GM11168 (cell line): ENCODE data around the gene PKNOX1.
"Not testable (repeated sequence)": the region's sequence is repeated elsewhere in the genome, so short reads cannot be mapped to it uniquely, and the experiment has no call there.

Source experiments
- in situ Hi-C: fragments of 300-500 bp; cut with MboI; formaldehyde crosslinking; loops from one replicate; pipeline ENCODE4 v1.12.0; 2022; ENCODE audit warnings: low sequenced_read_pairs; ENCODE audit not compliant: unreplicated experiment

PKNOX1 gene

GRCh38 chr21:42949094-42949755 lies 25.1 kb upstream of the PKNOX1 start:
- in situ Hi-C loops: not testable (repeated sequence)

GRCh38 chr21:42951193-42951592 lies 23.2 kb upstream of the PKNOX1 start:
- in situ Hi-C loops: not testable (repeated sequence)

DNA sequence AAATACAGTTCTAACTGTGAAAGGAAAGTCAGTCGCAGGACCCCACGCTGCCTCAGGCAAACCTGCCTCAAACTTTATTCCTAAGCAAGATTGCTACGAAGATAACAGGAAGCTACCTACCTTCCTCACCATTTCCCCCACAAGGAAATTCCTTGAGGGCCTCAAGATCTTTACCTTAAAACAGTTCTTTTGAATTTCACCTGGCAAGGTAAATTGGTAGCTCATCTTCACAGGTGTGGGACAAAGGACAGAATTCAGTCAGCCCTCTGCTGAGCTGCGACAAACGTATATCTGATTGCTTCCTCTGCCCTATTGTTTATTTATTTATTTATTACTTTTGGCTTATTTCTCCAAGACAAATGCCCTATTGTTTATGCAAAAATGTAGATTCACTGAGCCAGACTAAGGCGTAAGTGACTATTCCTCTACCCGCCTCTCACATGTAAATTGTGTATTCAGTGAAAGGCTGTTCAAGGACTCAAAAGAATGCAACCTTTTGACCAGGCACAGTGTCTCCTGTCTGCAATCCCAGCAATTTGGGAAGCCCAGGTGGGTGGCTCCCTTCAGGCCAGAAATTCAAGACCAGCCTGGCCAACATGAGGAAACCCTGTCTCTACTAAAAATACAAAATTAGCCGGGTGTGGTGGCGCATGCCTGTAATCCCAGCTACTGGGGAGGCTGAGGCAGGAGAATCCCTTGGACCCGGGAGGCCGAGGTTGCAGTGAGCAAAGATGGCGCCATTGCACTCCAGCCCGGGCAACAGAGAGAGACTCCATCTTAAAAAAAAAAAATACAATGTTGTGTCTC lies 17.3 kb upstream of the PKNOX1 start:
- in situ Hi-C loops: no loop called here

DNA sequence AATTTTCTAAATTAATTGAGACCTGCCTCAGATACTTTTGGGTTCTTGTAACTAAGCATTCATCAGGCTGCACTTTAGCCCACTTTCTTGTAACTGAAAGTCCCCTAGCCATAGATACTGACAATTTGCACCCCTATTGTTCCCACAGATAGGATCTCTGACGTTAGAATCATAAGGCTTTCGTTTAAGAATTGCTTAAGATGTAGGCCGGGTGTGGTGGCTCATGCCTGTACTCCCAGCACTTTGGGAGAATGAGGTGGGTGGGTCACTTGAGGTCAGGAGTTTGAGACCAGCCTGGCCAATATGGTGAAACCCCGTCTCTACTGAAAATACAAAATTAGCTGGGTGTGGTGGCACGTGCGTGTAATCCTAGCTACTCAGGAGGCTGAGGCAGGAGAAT lies 16.2 kb upstream of the PKNOX1 start:
- in situ Hi-C loops: not testable (repeated sequence)

- in situ Hi-C loops: no loop called here
Observed at GRCh38 chr21:42959728-42960127, 14.6 kb upstream of the PKNOX1 start.

- in situ Hi-C loops: no loop called here
Observed at GRCh38 chr21:42962380-42963007, 11.9 kb upstream of the PKNOX1 start.

DNA sequence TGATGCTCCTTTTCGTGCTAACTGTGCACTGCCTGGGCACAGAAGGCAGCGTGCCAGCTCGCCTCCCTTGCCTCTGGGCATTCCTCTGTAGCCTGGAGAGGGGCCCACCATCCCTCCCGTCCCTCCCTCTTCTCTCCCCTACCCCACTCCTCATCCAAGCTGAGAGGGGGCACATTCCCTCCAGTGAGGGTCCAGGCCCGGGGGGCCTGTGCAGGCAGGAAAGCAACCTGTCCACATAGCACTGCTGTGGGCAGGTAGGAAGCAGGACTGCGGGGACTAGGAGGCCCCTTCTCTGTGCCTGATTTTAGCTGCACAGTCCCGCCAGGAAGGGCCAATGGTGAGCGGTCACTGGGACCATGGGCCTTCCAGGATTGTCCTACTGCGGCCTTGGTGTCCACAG lies 10.3 kb upstream of the PKNOX1 start:
- in situ Hi-C loops: no loop called here

GRCh38 chr21:42964546-42965210 lies 9.7 kb upstream of the PKNOX1 start:
- in situ Hi-C loops: no loop called here

- in situ Hi-C loops: no loop called here
Observed at GRCh38 chr21:42965211-42965560, 9.2 kb upstream of the PKNOX1 start.

GRCh38 chr21:42967616-42968015 lies 6.7 kb upstream of the PKNOX1 start:
- in situ Hi-C loops: not testable (repeated sequence)

GRCh38 chr21:42969193-42969600 lies 5.2 kb upstream of the PKNOX1 start:
- in situ Hi-C loops: no loop called here

DNA sequence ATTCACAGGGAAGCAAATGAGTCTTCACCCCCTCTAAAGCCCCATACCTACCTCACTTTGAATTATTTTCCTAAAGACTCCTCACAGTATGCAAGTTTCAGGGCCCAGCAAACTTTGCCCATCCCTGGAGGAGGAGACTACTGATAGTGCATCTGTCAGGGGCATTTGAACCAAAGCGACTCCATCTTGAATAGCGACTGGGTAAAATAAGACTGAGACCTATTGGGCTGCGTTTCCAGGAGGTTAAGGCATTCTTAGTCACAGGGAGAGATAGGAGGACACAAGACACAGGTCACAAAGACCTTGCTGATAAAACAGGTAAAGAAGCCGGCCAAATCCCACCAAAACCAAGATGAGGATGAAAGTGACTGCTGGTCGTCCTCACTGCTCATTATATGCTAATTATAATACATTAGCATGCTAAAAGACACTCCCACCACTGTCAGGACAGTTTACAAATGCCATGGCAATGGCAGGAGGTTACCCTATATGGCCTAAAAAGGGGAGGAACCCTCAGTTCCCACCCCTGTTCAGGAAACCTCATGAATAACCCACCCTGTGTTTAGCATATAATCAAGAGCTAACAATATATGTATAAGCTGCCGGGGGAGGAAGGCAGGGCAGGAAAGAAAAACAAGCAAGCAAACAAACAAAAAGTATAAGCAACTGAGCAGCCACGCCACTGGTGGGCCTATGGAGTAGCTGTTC lies 3.3 kb upstream of the PKNOX1 start:
- in situ Hi-C loops: no loop called here

DNA sequence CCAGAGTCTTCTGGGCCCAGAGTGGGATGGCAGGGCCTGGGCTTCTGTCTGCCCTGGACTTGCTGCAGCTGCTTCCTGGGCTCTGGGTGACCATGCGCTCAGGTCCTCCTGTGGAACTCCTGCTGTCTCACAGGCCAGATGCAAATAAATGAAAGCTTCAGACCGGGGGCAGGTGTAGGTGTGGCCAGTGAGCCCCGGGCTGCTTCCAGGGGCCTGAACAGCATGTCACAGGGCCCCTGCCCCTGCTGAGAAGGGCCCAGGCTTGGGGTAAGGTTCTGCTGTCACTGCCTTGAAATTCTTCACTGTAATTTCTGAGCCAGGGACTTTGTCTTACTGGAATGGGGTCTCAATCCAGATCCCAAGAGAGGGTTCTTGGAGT lies 2.5 kb upstream of the PKNOX1 start:
- in situ Hi-C loops: no loop called here

GRCh38 chr21:42973309-42973990 lies 912 bp upstream of the PKNOX1 start:
- in situ Hi-C loops: no loop called here

DNA sequence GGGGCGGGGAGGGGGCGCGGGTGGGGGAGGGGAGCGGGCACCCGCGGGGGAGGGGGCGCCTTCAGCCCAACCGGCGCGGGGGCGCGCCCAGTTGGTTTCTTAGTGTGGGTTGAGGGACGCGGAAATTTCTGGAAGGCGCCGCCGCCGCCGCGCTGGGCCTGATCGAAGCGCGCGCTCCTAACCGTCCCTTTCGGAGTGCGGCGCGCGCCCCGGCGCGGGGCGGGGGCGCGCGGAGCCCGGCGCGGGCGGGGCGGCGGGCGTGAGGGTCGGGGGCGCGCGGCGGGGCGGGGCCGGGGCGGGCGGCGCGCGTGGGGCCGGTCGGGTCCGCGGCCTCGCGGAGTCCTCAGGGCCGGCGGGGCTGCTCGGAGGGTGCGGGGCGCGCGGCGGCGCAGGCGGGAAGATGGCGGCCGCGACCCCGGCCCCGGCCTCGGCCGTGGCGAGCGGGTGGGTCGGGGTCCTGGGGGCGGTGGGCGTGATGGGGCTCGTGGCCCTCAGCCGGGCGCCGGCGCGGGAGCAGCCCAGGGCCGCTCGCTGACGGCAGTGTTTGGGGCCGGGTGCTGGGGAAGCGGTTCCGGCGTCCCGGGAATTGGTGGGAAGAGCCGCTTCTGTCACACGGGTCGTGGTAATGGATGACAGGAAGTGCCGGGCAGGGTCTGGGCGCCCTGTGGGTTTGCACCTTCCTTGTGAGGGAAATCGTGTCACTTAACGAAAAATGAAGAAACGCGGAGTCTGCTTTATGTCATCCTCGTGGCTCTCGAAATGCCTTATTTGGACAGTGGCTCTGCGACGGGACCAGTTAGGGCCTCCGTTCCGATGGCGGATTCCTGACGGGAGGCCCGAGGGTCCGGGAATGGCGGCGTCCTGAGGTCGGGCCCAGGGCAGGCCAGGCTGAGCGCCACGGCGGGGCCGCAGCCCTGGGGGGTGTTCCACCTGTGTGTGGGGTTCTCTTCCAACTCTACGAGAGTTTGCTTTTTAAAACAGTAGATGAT lies 764 bp downstream of the PKNOX1 start:
- in situ Hi-C loops: loop anchor here (5.0 kb wide), 1 partner anchor 48 kb away; the partner anchor contains the start of gene ERVH48-1

DNA sequence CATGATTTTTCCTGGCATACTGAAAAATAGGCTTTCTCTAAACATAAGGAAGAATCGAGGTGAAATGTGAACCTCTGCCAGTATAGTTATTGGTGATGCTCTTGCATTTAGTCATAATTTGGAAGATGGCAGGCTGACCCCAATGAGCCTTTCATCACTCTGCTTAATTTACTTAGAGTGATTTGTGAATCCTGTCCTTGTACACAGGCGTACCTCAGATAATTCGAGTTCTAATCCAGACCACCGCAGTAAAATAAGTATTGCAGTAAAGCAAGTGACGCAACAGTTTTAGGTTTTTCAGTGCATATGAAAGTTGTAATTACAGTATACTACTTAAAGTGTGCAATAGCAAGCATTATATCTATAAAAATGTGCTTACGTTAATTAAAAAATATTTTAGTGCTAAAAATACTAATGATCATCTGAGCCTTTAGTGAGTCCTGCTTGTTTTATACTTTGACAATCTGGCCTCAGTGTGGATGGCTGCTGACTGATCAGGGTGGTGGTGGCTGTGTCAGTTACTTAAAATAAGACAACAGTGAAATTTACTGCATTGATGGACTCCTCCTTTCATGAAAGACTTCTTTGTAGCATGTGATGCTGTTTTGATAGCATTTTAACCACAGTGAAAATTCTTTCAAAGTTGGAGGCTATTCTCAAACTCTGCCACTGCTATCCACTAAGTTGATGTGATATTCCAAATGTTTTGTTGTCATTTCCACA lies 1.7 kb downstream of the PKNOX1 start:
- in situ Hi-C loops: loop anchor here (5.0 kb wide), 1 partner anchor 49 kb away; the partner anchor contains the start of gene ERVH48-1

GRCh38 chr21:42980312-42981213 lies 6.2 kb downstream of the PKNOX1 start:
- in situ Hi-C loops: no loop called here
